Suppressor macrophage treated with lipopolysaccharide for 4 hours (primary cell): Measurements from ENCODE around the gene GADD45G.

Source experiments
- DNase-seq: peaks from one replicate; pipeline ENCODE4 v3.0.0-alpha.2; 2020

Gene GADD45G

GRCh38 chr9:89592963-89593726, 11.7 kb upstream of the GADD45G start:
- no peak for DNase-seq

- peak; percentile 70 for DNase-seq
These were observed 10.9 kb upstream of the GADD45G start for GRCh38 chr9:89593727-89594427.

- no peak for DNase-seq
These were observed 9.8 kb upstream of the GADD45G start for GRCh38 chr9:89594811-89595550.

GRCh38 chr9:89595646-89596045, 9.2 kb upstream of the GADD45G start:
- DNase-seq: no peak

- DNase-seq: no peak
These were observed 7.8 kb upstream of the GADD45G start for GRCh38 chr9:89596937-89597555.

- DNase-seq: peak; percentile 78
These were observed 7.0 kb upstream of the GADD45G start for GRCh38 chr9:89597711-89598362.

- no peak for DNase-seq
These were observed 6.5 kb upstream of the GADD45G start for GRCh38 chr9:89598363-89598713.

GRCh38 chr9:89598926-89599325, 5.9 kb upstream of the GADD45G start:
- DNase-seq: no peak

- DNase-seq: no peak
These were observed 4.0 kb upstream of the GADD45G start for GRCh38 chr9:89600831-89601230.

GRCh38 chr9:89601306-89601705, 3.5 kb upstream of the GADD45G start:
- DNase-seq: no peak

GRCh38 chr9:89601856-89602562, 2.8 kb upstream of the GADD45G start:
- DNase-seq: no peak

- DNase-seq: peak; percentile 88
These were observed 1.6 kb upstream of the GADD45G start for GRCh38 chr9:89602978-89603766.

- peak; percentile 42 for DNase-seq
These were observed 796 bp upstream of the GADD45G start for GRCh38 chr9:89603767-89604665.

GRCh38 chr9:89605465-89606048, 745 bp downstream of the GADD45G start:
- peak; percentile 70 for DNase-seq

- DNase-seq: peak; percentile 82
These were observed 1.3 kb downstream of the GADD45G start for GRCh38 chr9:89606049-89606623.

- peak; percentile 69 for DNase-seq
These were observed 2.0 kb downstream of the GADD45G start for GRCh38 chr9:89606624-89607311.

GRCh38 chr9:89608641-89609335, 4.0 kb downstream of the GADD45G start:
- no peak for DNase-seq

GRCh38 chr9:89609426-89610006, 4.7 kb downstream of the GADD45G start:
- DNase-seq: no peak
